GM06990 (cell line): Measurements from ENCODE around the gene PCNT.

ENCODE experiments used
- DNase-seq: peaks from one replicate; pipeline ENCODE4 v3.0.0-alpha.2; 2011; ENCODE audit not compliant: insufficient read length; ENCODE audit errors: extremely low read depth
- H3K27me3 ChIP-seq: replicated peaks from 2 replicates; pipeline ENCODE4 v1.6.0; 2011; ENCODE audit warnings: low read length; ENCODE audit not compliant: control insufficient read depth, insufficient read depth
- H3K36me3 ChIP-seq: 2 replicates; pipeline ENCODE4 v1.5.1; 2011; ENCODE audit warnings: low read length; ENCODE audit not compliant: control insufficient read depth, insufficient read depth
- H3K4me3 ChIP-seq: replicated peaks from 2 replicates; pipeline ENCODE4 v1.5.1; 2011; ENCODE audit warnings: low read depth, mild to moderate bottlenecking, control low read depth, low read length
- TF ChIP-seq, protein P1 (sequence below): IDR thresholded peaks from 2 replicates; pipeline ENCODE4 v1.5.1; 2011; ENCODE audit warnings: low read length, control low read depth, mild to moderate bottlenecking, inconsistent platforms; ENCODE audit not compliant: insufficient read depth, poor library complexity, severe bottlenecking

Gene PCNT

DNA sequence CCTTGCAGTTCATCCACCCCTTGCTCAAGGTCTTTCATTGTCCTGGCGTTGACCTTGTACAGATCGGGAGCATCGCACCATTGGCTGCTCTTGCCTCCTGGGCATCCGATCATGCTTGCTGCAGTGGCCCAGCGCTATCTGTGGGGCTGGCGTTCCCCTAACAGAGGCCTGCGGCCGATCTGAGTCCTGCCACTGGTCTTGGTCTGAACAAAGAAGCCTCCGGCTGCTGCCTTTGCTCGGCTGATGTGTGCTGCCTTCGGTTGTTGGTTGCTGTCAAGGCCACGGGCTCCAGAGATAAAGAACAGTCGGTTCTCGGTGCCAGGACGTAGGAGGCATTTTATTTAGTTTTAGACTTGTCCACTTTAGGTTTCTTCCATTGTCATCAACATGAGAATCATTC lies 39.0 kb downstream of the PCNT start:
- TF ChIP-seq, protein P1, sequence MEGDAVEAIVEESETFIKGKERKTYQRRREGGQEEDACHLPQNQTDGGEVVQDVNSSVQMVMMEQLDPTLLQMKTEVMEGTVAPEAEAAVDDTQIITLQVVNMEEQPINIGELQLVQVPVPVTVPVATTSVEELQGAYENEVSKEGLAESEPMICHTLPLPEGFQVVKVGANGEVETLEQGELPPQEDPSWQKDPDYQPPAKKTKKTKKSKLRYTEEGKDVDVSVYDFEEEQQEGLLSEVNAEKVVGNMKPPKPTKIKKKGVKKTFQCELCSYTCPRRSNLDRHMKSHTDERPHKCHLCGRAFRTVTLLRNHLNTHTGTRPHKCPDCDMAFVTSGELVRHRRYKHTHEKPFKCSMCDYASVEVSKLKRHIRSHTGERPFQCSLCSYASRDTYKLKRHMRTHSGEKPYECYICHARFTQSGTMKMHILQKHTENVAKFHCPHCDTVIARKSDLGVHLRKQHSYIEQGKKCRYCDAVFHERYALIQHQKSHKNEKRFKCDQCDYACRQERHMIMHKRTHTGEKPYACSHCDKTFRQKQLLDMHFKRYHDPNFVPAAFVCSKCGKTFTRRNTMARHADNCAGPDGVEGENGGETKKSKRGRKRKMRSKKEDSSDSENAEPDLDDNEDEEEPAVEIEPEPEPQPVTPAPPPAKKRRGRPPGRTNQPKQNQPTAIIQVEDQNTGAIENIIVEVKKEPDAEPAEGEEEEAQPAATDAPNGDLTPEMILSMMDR = no peak
- no peaks in the 10 kb centered on the region for H3K27me3 ChIP-seq
- H3K4me3 ChIP-seq = no peak overlapping the region
- no peak for DNase-seq
- peaks cover 23% of the 10 kb centered on the region for H3K36me3 ChIP-seq

DNA sequence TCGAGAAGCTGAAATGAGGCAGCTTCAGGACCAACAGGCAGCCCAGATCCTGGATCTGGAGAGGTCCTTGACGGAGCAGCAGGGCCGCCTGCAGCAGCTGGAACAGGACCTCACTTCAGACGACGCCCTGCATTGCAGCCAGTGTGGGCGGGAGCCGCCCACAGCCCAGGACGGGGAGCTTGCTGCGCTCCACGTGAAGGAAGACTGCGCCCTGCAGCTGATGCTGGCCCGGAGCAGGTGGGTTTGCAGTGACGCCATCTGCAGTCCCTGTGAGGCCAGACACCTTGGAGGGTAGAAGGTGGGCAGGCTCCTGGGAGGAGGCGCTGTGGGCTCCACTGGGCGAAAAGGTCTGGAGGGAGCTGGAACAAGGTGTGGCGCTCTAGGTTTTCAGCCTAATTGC lies 39.7 kb downstream of the PCNT start:
- H3K27me3 ChIP-seq = no peaks in the 10 kb centered on the region
- no peak for DNase-seq
- TF ChIP-seq, protein P1 = no peak
- peaks cover 21% of the 10 kb centered on the region for H3K36me3 ChIP-seq
- H3K4me3 ChIP-seq = no peak overlapping the region

DNA sequence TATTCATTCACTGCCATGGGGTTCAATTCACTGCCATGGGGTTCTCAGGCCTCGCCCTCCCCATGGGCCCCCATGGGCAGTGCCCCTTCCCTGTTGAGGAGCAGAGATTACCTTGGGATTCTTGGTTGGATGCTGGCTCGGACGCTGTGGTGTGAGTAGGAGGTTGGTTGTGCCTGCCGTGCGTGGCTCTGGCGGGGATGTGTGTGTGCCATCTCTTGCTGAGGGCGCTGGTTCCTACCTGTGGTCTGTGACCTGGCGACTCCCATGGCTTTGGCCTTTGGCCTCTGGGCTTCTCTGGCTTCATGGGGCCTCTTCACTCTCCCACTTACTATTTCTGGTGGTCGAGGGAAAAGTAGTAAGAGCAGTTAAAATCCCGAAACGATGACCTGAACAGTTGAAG lies 42.1 kb downstream of the PCNT start:
- Histone ChIP-seq H3K27me3 (no peaks in the 10 kb centered on the region), H3K4me3 (no peak overlapping the region), H3K36me3 (peaks cover 21% of the 10 kb centered on the region)
- TF ChIP-seq, protein P1 = no peak
- DNase-seq = no peak

DNA sequence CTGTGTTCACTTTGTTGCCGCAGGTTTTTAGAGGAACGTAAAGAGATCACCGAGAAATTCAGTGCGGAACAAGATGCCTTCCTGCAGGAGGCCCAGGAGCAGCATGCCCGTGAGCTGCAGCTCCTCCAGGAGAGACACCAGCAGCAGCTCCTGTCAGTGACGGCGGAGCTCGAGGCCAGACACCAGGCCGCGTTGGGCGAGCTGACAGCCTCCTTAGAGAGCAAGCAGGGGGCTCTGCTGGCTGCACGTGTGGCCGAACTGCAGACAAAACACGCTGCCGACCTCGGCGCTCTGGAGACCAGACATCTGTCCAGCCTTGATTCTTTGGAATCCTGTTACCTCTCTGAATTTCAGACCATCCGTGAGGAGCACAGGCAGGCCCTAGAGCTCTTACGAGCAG lies 42.6 kb downstream of the PCNT start:
- Histone ChIP-seq H3K4me3 (no peak overlapping the region), H3K36me3 (peaks cover 21% of the 10 kb centered on the region), H3K27me3 (no peaks in the 10 kb centered on the region)
- no peak for DNase-seq
- TF ChIP-seq, protein P1 = no peak

DNA sequence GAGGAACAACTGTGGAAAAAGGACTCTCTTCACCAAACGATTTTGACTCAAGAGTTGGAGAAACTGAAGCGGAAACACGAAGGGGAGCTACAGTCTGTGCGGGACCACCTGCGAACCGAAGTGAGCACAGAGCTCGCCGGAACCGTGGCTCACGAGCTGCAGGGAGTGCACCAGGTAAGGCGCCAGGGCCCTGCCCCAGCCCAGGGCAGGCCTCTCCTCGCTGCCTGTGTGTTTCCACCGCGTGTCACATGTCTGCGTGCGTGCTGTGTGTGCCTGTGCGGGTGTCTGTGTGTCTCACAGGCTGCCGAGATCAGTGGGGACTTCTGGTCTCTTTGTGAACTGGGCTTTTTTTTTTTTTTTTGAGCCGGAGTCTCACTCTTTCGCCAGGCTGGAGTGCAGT lies 43.0 kb downstream of the PCNT start:
- peaks cover 23% of the 10 kb centered on the region for H3K36me3 ChIP-seq
- DNase-seq = no peak
- TF ChIP-seq, protein P1 = no peak
- no peak overlapping the region for H3K4me3 ChIP-seq
- no peaks in the 10 kb centered on the region for H3K27me3 ChIP-seq

DNA sequence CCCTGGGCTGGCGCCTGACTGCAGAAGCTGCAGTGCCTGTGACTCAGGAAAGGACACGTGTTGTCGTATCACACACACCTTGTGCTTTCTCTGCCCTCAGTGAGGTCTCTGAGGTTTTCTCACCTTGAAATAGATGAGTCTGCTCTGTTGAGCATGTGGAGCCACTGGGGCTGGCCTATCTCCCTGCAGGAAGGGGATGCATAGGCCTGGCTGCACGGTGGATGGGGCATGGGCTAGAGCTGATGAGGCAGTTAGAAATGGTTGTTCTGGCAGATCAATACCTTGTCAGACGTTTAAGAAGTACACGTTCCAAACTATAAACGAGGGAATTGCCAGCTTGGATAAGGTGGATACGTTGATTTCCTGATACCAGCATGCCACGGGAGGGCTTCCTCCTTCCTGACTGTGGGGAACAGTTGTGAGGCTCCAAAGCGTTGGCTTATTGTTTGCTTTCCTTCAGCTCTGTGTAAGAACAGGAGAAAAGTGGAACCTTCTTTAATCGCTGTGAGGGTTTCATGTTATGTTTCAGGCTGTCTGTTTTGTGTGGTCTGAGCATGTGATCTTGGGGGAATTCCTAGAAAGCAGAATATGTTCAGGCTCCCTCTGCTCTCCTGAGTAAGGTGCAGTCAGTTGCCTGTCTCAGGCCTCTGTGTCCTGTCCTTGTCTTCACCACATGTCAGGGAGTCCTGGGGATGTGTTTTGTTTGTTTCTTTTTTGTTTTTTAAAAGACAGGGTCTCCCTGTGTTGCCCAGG lies 44.8 kb downstream of the PCNT start:
- TF ChIP-seq, protein P1 = no peak
- H3K27me3 ChIP-seq = no peaks in the 10 kb centered on the region
- peaks cover 20% of the 10 kb centered on the region for H3K36me3 ChIP-seq
- H3K4me3 ChIP-seq = peak overlapping the region; percentile 37
- DNase-seq = no peak
